Stimulated activated CD8-positive, alpha-beta memory T cell treated with anti-CD3 and anti-CD28 coated beads, Interleukin-12 subunit alpha, Interleukin-12 subunit beta, amount 100 ng/mL, for 1 hour (primary cell): ENCODE data around the gene PFKL.
"Not testable (repeated sequence)": the region's sequence is repeated elsewhere in the genome, so short reads cannot be mapped to it uniquely, and the experiment has no call there.

Experiments used
- DNase-seq: peaks from one replicate; pipeline ENCODE4 v3.0.0-alpha.2; 2020; ENCODE audit warnings: low read depth

Gene PFKL

DNA sequence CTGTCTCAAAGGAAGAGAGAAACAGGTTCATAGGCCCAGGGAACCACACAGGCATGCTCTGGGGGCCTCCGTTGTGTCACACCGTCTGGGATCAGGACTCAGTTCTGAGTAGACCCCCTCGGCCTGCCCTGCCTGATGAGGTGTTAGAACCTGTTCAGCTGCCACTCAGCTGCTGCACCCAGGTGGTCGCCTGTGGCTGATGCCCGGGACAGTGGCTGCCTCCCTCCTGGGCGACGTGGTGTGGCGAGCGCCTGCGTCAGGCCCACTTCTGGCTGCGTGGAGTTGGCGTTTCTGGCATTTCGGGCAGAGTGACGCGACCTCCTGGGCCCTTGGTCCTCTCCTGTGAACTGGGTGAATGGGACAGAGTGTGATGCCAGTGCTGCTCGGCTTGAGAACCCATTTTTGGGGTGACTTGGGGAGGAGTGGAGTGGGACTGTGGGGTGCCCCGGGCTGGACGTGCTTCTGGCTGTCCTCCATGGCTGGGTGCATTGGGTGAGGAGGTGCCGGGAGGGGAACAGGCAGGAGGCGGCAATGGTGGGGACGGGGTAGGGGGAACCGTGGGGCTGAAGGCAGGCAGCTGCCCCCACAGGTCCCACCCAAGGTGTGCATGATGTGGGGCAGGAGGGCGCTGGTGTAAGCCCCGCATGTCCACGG, 28.5 kb downstream of the PFKL start:
- no peak for DNase-seq

DNA sequence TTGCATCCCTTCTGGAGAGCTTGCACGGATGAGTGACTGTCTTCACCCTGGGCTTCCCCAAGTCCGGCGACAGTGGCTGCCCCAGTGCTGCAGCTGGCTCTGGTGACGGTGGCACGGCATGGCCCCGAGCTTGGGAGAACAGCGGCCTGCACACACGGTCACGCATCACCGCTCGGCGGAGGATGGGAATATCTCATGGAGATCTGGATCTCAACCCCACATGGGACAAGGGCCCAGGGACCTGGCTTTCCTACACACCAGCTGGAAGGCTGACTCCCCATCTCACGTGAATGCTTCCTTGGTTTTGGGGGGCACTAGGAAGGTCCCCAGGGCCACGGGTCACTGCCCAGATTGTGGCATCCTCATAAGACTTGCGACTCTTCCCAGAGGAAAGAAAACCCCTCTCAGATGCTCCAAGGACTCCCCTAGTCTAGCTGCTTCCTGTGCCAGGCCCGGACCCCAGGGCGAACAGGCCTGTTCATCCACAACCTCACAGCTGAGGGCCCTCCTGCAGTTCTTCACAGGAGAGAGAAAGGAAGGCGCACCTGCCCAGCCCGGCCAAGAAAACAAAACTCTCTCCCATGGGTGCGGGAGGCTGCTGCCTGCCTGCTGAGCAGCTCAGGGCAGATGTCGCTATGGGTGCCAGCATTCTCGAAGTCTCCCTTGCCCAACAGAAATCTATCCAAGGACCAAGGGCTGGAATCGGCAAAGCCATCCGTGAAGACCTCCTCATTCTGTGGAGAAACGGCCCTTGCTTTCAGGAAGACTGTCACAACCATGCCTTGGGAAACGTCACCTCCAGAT, 29.4 kb downstream of the PFKL start:
- no peak for DNase-seq

DNA sequence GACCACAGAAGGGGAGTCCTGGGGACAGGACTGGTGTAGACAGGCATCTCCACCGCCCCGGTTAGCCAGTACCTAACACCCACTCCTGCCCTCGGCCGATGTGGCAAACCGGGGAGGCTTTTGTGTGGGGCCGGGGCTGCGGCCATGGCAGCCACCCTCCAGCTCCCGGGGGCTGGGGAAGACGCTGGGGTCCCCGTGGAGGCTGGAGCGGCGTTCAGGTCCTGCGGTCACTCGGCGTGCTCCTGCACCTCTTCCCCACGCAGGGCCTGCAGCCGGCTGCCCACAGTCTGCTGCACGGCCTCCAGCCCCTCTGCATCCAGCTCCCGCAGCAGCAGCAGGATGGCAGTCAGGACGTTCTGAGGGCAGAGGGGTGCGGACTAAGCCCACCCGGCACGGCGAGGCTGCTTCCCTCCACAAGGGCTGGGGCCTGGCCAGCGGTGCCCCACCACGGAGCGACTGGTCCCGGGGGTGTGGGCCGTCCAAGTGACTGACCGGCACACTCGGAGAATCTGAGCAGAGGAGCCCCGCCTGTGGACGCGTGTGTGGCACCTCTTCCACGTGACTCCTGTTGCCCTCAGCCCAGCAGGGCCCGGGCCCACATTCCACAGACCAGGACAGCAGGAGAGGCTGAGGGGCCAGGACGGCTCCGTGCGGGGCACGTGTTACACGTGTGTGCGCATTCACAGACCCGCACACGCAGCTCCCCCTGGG, 30.3 kb downstream of the PFKL start:
- no peak for DNase-seq

DNA sequence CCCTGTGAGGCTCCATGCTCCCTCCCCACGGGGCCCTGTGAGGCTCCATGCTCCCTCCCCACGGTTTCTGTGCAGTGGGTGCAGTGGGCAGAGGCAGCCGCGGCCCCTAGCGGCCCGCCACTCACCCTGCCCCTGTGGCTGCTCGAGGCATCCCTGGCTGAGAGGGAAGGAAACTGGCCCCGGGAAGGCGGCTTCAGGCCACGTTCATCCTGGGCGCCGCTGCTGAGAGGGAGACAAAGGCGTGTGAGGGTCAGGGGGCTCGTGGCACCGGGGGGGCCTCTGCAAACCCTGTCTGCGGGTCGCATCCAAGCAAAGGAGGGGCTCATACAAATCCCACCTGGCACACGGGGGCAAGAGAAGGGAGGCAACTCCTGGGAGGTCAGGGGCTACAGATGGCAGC, 30.8 kb downstream of the PFKL start:
- no peak for DNase-seq

DNA sequence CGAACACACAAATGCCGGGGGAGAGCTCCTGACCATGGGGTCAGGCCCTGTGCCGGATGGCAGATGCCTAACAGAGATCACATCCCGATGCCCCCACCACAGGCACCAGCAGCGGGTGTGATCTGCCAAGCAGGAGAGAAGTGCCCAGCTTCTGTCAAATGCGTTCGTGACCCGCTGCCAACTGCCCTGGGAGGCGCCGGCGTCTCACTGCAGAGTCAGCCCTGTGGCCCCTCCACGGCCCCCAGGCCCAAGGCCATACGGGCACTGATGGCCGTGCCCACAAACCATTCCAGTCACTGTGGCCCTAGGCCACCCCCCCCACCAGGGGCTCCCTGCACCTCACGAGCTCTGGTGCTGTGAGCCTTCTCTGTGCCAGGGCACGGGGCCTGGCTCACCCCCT, 31.4 kb downstream of the PFKL start:
- no peak for DNase-seq

DNA sequence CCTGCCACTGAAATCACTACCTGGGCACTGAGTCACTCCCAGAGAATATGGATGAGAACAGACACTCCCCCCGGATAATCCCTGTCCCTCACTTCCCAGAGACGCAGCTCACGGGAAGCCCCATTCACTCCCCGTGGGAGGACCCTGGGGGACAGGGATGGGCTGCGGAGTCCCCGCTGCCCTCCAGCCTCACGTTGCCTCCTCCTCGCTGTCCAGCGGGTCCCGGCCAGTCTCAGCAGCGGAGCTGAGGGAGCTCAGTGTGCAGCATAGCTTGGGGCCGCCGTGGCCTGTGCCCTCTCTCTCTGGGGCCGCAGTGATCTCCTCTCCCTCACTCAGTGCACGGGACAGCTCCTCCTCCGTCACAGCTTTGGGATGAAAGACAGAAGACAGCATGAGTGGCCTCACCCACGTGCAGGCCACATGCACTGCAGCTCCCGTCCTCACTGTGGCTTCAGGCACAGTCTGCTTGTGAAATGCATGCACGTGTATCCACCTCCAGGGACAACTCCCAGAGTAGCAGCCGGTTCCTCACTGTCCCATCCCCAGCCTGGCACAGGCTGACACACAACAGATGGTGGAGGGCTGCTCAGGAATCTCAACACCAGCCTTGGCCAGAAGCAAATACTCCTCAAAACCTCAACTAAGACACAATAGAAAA, 31.9 kb downstream of the PFKL start:
- DNase-seq = no peak

DNA sequence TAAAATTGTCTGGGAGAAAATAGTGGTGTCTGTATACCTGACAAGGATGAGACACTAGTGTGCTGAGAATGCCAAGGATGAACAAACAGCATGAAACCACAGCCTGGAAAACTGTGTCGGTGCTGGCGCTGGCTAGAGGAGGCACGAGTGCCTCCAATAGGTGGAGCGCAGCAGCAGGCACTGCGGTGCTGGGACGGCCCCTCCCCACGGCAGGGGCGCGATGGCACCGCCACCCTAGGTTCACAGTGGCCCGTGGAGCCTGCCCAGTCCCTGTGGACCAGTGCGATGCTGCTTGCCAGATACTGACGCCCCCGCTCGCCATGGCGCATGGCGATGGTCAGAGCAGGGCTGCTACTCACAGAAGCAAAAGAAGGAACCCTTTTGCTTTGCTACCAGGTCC, 32.5 kb downstream of the PFKL start:
- DNase-seq = no peak

DNA sequence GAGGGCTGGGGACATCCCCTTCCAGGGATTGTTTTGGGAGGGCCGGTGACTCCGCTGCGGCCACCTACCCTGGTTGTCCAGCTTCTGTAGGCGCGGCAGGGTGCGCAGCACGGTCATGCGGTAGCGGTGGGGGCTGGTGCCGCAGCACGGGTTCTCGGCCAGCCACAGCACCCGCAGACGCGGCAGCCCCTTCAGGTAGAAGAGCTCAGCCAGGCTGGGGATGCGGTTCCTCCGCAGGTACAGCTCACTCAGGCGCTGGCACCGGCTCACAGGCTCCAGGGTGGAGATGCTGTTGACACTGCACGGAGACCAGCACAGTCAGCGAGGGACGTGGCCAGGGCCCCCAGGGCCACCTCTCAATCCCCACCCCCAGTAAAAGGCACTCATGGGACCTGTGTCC, 33.1 kb downstream of the PFKL start:
- DNase-seq = no peak

DNA sequence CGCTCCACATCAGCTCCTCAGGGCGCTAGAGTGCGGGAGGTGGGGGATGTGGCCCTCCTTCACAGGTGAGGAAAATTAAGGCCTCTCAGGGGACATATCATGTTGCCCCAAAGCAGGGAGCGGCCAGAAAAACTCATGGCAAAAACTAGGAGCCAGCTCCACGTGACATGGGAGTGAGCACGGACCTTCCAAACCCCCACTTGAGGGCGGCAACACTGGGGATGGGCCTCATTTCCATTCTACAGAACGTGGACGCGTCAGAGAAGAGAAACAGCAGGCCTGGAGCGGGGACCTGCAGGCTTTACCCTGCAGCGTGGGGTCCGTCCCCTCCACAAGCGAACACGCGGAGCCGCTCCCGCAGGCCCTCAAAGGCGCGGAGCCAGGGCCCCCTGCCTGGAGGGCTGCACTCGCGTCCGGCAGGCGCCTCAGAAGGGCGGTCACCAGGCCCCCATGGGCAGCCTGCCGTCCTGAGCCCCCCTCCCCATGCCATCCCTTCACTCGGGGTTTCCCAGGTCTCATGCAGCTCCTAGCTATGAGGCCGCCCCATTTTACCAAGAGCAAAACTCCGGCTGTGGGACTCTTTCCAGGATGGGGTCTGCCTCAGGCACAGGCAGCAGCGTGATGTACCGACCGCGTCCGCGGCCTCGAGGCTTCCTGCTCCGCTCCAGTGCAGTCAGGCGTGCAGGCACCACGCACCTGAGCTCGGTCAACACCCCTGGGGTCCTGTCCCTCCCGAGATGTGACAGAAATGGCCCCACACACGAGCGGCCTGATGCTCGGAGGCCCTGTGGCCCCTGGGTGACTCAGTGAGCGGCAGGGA, 33.9 kb downstream of the PFKL start:
- no peak for DNase-seq

DNA sequence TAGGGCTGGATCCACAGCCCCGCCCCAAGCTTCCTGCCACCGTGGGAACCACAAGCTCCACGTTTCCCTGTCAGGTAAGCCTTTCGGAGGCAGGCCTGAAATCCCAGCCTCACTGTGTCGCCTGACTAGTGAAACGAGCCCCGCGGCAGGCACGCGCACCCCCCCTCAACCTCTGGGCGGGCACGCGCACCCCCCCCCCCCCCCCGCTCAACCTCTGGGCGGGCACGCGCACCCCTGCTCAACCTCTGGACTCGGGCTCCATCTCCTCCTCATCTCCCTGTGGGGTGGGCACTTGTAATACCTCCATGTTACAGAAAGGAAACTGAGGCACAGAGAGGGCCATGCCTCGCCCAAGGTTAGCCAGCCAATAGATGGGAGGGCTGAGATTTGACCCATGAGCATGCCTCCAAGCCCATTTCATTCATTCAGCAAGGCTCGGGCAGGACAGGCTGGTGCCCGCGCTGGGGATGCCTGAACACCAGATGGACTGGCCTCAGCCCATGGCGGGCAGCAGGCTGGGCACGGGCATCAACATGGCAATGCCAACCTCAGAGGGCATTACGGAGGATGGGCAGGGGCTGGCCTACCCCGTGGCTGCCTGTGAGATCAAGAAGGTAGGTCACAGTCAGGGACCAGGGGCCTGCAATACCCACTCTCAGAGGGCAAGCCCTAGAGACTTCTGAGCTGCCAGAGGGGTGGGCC, 34.6 kb downstream of the PFKL start:
- DNase-seq = no peak

DNA sequence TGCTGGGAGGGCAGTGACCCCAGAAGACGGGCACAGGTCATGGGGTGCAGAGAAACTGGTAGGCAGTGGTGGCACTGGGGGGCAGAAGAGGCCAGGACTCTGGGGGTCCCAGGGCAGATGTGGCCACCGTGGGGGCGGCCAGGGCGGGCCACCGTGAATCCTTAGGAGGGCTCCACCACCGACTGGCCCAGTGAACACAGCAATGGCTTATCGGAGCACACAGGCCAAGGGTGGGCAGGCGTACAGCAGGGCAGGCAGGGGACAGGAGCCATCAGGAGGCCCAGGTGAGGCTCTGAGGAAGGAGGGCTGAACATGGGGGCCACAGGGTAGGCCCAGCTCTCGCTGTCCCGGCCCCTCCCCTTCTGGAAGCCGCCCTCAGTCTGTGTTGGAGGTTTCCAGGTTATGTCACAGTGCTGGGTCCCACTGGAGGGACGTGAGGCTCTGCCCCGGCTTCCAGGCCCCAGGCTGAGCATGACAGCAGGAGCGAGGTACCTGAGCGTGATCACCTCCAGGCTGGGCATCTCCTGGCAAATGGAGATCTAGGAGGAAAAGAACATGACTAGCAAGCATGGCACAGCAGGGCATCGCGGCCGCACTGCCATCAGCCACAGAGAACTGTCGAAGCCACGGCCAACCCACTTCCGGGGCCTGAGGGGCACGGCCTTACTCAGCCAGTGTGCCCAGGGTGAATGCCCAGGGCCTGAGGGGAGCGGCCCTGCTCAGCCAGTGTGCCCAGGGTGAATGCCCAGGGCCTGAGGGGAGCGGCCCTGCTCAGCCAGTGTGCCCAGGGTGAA, 35.6 kb downstream of the PFKL start:
- DNase-seq = no peak

DNA sequence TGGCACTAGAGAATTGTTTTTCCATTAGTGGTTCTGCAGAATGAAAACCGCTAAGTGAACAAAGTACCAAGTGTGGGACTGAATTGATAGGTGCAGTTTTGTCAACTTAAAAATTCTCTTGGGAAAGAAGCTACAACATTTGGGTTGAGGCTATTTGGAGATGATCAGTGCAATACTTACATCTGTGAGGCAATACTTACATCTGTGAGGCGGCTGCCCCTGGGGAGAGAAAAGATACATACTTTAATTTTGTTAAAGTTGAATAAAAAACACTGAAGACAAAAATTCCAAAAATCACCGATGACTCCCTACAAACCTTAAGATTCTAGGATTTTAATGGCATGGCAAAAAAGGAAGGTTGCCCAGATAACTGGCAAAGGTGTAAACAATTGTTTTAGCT, 37.6 kb downstream of the PFKL start:
- DNase-seq = no peak

DNA sequence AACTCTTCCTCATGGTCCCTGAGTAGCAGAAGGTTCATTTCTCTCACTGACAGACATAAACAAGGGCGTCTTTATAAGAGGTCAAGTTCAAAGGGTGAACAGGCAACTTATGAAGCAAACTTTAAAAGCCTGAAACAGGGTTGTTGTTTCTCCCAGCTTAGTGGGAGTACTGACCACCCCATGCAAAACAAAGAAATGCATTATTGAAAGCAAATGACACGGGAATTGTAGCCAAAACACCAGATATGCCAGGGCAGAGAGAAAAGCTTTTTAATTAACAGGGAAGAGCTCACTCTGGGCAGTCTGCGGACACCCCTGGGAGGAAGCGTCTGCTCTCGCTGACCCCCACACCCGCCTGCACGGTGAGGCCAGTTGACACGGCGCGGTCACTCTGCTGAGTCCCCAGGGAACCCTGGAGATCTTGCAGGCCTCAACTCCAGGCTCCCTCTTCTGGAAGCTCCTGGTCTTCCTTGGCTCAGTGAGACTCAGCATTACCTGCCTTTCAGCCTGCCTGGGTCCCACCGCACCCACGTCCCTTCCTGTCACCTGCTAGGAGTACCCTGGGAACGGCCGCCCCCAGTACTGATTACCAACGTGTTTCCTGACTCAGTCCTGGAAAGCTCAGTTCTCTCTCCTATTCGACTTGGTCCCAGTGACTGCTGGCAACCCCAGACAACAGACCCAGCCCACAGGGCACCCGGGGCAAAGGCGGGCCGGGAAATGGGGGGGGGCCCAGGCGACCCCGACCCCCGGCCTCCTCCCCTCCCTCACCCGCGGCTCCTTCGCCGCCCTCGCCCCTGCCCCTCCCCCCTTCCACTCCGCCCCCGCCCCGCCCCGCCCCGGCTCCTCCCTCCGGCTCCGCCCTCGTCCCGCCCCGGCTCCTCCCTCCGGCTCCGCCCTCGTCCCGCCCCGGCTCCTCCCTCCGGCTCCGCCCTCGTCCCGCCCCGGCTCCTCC, 38.4 kb downstream of the PFKL start:
- no peak for DNase-seq

DNA sequence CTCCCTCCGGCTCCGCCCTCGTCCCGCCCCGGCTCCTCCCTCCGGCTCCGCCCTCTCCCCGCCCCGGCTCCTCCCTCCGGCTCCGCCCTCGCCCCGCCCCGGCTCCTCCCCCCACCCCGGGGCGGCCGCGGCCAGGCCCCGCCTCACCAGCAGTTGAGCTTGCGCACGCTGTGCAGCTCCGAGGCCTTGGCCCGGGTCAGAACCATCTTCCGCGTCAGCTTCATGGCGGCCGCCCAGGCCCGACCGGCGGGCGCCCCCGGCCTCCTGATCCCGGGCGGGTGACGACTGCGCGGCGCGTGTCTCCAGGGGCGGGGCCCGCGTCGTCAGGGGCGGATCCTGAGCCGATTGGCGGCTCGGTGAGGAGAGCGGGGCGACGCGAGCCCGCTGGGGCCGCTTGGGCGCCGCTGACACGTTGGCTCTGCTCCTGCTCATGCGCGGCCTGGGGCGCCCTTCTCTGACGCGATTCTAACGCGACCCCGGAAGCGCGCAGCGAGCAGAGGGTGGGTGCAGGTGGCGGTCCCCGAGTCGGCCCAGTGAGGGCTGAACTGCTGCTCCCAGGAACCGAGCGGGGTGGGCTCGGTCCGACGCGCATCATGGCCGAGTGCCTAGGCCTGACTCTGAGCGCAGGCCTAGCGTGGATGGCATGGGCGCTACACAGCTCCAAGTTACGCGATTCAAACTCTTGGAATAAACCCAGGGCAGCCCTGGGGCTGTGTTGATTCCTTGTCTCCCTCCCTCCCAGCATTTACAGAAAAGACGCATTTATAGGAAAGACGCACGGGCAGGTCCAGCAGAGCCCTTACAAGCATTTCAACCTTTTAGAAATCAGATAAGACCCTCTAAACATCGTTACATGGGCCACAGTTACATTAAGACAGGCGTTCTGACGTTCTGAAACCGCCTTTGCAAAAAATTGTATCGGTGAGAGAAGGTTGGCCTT, 39.4 kb downstream of the PFKL start, which contains the start of gene CFAP410:
TSS of gene CFAP410 (minus strand) at position 420 of the 940 bp plus-strand sequence. CDS start at position 224, 196 bp downstream.
- DNase-seq = peak; percentile 89

DNA sequence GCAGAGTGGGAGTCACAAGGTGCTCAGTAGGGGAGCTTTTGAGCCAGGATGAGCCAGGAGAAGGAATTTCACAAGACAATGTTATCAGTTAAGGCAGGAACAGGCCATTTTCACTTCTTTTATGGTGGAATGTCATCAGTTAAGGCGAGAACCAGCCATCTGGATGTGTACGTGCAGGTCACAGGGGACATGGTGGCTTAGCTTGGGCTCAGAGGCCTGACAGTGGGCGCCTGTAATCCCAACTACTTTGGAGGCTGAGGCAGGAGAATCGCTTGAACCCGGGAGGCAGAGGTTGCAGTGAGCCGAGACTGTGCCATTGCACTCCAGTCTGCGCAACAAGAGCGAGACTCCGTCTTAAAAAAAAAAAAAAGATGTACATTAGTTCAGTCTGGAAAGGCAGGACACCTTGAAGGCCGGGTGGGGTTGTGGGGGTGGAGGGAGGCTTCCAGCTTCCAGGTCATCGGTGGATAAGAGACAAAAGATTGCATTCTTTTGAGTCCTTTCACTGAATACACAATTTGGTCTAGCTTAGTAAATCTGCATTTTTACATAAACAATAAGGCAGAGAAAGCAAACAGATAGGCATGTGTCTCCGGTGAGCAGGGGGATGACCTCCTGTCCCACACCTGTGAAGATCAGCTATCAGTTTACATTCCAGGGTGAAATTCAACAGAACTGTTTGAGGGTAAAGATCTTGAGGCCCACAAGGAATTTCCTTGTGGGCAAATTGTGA, 42.0 kb downstream of the PFKL start:
- not testable (repeated sequence) for DNase-seq

DNA sequence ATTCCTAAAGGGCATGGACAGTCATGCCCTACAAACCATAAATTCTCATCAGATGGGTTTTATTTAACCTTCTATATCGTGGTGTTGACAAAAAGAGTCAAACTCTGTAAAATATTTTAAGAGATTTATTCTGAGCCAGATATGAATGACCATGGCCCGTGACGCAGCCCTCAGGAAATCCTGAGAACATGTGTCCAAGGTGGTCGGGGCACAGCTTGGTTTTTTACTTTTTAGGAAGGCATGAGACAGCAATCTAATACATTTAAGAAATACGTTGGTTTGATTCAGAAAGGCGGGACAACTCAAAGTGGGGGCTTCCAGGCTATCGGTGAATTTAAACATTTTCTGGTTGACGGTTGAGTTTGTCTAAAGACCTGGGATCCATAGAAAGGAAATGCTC, 43.1 kb downstream of the PFKL start:
- not testable (repeated sequence) for DNase-seq

DNA sequence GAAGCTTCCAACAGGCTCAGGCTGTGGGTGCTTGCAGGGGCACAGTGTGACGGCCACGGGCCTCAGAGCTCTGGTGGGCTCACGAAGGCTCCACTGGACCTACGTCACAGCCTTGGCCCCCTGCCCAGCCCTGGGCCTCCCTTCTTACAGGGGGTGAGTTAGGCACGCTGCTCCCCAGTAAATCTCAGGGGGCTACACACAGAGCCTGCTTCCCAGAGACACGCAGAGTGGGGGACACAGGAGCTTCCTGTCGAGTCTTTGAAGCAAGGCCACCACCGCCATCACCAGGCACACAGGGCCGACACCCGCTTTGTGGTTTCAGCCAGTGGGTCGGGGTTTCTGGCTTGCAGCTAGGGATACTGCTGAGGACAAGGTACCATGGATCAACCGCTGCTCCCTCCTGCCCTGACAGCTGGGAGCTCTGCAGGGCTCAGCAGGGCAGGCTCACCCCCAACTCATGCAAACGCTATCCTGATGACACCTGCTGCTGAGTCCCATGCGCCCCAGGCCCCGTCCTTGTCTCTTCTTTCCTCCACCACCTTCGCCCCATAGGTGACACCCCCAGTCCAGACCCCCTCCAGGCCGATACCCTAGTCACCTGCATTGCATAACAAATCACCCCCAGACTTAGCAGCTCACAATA, 44.8 kb downstream of the PFKL start:
- DNase-seq = no peak
